ENCODE measurements around the gene RALGAPA1. TPM values are rescaled to one million over a fixed set of nuclear protein-coding genes. Genes with fewer than 3 reads are reported as not detected.

Gene RALGAPA1
- total and polyA plus RNA-seq, 8 donors, result 6.0 to 482 (median 128) TPM

DNA sequence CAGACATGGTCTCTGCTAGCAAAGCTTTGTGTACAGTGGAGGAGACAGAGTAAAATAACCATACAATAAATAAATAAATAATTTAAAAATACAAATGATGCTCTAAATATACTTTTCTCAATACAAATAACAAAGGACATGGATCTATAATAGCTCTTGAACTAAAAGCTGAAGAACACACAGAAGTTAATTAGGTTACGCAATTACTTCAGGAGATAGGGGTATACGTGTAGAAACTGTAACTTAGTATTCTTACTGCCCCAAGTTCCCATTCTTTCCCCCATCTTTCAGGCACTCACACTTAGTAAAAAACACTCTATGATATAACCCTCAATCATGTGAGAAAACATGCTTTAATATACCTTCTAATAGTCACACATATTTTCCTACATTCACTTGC is 231.0 kb downstream of the RALGAPA1 start:
- DNase-seq, result no peak
- no peaks in the 10 kb centered on the region for H3K27me3 ChIP-seq
- intact Hi-C loops (cut with DNase I; ENCODE audit: low total_unique reads), result no loop called here
- no peak overlapping the region for H3K4me3 ChIP-seq
- H3K4me1 ChIP-seq, result no peaks in the 10 kb centered on the region
- no peak for TF ChIP-seq POLR2A (IDR thresholded peaks at IDR 0.05)
- TF ChIP-seq, protein P1, sequence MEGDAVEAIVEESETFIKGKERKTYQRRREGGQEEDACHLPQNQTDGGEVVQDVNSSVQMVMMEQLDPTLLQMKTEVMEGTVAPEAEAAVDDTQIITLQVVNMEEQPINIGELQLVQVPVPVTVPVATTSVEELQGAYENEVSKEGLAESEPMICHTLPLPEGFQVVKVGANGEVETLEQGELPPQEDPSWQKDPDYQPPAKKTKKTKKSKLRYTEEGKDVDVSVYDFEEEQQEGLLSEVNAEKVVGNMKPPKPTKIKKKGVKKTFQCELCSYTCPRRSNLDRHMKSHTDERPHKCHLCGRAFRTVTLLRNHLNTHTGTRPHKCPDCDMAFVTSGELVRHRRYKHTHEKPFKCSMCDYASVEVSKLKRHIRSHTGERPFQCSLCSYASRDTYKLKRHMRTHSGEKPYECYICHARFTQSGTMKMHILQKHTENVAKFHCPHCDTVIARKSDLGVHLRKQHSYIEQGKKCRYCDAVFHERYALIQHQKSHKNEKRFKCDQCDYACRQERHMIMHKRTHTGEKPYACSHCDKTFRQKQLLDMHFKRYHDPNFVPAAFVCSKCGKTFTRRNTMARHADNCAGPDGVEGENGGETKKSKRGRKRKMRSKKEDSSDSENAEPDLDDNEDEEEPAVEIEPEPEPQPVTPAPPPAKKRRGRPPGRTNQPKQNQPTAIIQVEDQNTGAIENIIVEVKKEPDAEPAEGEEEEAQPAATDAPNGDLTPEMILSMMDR (IDR thresholded peaks at IDR 0.05), result no peak
- no peak for TF ChIP-seq POLR2AphosphoS5 (IDR thresholded peaks at IDR 0.05)
- no peak for TF ChIP-seq EP300 (IDR thresholded peaks at IDR 0.05)
- H3K27ac ChIP-seq, result no peak overlapping the region
- 89 to 96% (median 94%) methylated on average over 2 of the region's 2 CpGs for WGBS, 5 donors
- peaks cover 0 to 13% (median 4%) of the 10 kb centered on the region in 4 donors for H3K36me3 ChIP-seq
- H3K9me3 ChIP-seq, result no peaks in the 10 kb centered on the region

DNA sequence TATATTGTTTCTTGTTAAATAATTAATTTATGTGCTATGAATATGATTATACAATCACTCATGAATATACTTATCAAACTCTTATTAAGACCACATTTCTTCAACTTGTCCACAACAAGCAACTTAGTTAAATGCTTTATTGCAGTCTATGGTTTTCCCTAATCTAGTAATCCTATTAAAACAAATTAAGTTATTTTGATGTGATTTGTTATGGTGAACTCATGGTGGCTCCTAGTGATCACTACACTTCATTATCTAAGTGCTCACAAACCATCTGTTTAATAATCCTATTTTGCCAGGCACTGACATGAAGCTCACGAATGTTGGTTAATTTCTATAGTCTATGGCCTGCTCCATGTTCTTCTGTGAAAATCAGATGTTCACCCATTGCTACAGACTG is 232.2 kb downstream of the RALGAPA1 start:
- TF ChIP-seq EP300 (IDR thresholded peaks at IDR 0.05), result no peak
- TF ChIP-seq POLR2AphosphoS5 (IDR thresholded peaks at IDR 0.05), result no peak
- TF ChIP-seq POLR2A (IDR thresholded peaks at IDR 0.05), result no peak
- TF ChIP-seq, protein P1 (IDR thresholded peaks at IDR 0.05), result no peak
- no peak for DNase-seq
- 94 to 100% (median 96%) methylated on average over 1 of the region's 1 CpG for WGBS, 5 donors
- H3K9me3 ChIP-seq, result no peaks in the 10 kb centered on the region
- peaks cover 0 to 17% (median 13%) of the 10 kb centered on the region in 4 donors for H3K36me3 ChIP-seq
- no peaks in the 10 kb centered on the region for H3K27me3 ChIP-seq
- H3K4me3 ChIP-seq, result no peak overlapping the region
- intact Hi-C loops (cut with DNase I; ENCODE audit: low total_unique reads), result no loop called here
- no peaks in the 10 kb centered on the region for H3K4me1 ChIP-seq
- H3K27ac ChIP-seq, result no peak overlapping the region

DNA sequence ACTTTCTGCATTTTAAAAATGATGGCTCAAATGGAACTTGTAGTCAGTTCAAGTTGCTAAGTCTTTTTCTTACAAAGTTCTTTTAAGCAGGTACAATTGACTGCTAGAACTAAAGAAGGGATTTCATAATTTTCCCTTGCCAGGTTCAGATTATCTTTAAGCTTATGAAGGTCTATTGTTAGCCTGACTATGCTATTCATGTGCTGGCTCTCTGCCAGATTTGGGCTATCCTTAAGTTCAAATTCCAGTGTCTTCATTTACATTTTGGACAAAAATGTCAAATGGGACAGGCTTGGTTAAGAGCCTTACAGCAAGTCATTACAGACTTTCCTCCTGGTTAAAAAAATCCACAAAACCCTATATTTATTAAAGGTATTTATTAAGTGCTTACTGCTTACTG is 232.8 kb downstream of the RALGAPA1 start:
- H3K4me1 ChIP-seq, result no peaks in the 10 kb centered on the region
- H3K9me3 ChIP-seq, result no peaks in the 10 kb centered on the region
- no peaks in the 10 kb centered on the region for H3K27me3 ChIP-seq
- H3K4me3 ChIP-seq, result no peak overlapping the region
- DNase-seq, result no peak
- H3K27ac ChIP-seq, result no peak overlapping the region
- intact Hi-C loops (cut with DNase I; ENCODE audit: low total_unique reads), result no loop called here
- H3K36me3 ChIP-seq, result peaks cover 0 to 23% (median 16%) of the 10 kb centered on the region in 4 donors
- TF ChIP-seq, protein P1 (IDR thresholded peaks at IDR 0.05), result no peak
- TF ChIP-seq POLR2AphosphoS5 (IDR thresholded peaks at IDR 0.05) (no peak), POLR2A (IDR thresholded peaks at IDR 0.05) (no peak), EP300 (IDR thresholded peaks at IDR 0.05) (no peak)

DNA sequence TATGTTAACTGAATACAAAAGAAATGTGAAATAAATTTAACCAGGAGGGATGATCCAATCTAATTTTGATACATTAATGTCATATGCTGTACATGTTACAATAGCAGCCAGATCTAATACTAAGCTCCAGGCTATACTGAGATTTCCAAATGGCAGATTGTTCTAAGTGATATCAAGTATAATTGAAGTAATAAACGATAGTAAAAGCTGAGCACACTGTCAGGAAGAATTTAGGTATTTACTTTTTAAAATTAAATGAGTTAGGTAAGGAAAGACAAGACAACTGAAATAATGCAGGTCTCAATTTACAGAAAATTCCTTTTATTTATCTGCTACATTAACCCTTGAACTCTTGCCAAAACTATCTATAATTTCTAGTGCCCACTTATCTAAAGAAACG is 235.2 kb downstream of the RALGAPA1 start:
- H3K27me3 ChIP-seq, result no peaks in the 10 kb centered on the region
- H3K9me3 ChIP-seq, result no peaks in the 10 kb centered on the region
- no peak for DNase-seq
- peaks cover 0 to 34% (median 28%) of the 10 kb centered on the region in 4 donors for H3K36me3 ChIP-seq
- WGBS, 5 donors, result 61 to 70% (median 65%) methylated on average over 2 of the region's 2 CpGs
- H3K4me1 ChIP-seq, result no peaks in the 10 kb centered on the region
- H3K27ac ChIP-seq, result no peak overlapping the region
- H3K4me3 ChIP-seq, result no peak overlapping the region
- TF ChIP-seq POLR2AphosphoS5 (IDR thresholded peaks at IDR 0.05) (no peak), EP300 (IDR thresholded peaks at IDR 0.05) (no peak), POLR2A (IDR thresholded peaks at IDR 0.05) (no peak)
- TF ChIP-seq, protein P1 (IDR thresholded peaks at IDR 0.05), result no peak
- intact Hi-C loops (cut with DNase I; ENCODE audit: low total_unique reads), result no loop called here

Data from stomach (tissue), 9 donors.